GM12872 (cell line): ENCODE data around the gene WDR38.
A peak's percentile ranks its signal among the peaks of the same experiment; 100 is the strongest.

ENCODE experiments used
- CTCF ChIP-seq: IDR thresholded peaks from 3 replicates; pipeline ENCODE4 v1.5.1; 2011; ENCODE audit warnings: low read depth, mild to moderate bottlenecking, low read length, moderate library complexity; ENCODE audit not compliant: insufficient read depth

Gene WDR38, protein sequence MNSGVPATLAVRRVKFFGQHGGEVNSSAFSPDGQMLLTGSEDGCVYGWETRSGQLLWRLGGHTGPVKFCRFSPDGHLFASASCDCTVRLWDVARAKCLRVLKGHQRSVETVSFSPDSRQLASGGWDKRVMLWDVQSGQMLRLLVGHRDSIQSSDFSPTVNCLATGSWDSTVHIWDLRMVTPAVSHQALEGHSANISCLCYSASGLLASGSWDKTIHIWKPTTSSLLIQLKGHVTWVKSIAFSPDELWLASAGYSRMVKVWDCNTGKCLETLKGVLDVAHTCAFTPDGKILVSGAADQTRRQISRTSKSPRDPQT

GRCh38 chr9:124852829-124853531 is at the start of gene WDR38:
Gene WDR38 (plus strand): TSS chr9:124853460. CDS start chr9:124853532, 72 bp downstream.
- TF ChIP-seq CTCF = peak; percentile 82

DNA sequence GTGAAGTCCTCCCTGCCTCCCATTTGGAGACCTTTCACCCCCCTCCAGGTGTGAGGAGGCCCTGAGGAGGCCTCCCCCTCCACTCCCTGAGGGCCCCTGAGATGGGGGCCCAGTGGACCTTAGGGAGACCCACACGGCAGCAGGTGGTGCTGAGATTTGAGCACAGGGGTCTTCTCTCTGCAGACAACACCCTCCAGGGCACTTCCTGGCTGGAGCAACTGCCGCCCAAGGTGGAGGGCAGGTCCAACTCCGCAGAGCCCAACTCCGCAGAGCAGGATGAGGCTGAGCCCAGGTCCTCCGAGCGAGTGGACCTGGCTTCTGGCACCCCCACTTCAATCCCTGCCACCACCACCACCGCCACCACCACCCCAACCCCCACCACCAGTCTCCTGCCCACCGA is 49.3 kb upstream of the WDR38 start:
- TF ChIP-seq CTCF = no peak

GRCh38 chr9:124805186-124805585 is 48.1 kb upstream of the WDR38 start:
- no peak for TF ChIP-seq CTCF

DNA sequence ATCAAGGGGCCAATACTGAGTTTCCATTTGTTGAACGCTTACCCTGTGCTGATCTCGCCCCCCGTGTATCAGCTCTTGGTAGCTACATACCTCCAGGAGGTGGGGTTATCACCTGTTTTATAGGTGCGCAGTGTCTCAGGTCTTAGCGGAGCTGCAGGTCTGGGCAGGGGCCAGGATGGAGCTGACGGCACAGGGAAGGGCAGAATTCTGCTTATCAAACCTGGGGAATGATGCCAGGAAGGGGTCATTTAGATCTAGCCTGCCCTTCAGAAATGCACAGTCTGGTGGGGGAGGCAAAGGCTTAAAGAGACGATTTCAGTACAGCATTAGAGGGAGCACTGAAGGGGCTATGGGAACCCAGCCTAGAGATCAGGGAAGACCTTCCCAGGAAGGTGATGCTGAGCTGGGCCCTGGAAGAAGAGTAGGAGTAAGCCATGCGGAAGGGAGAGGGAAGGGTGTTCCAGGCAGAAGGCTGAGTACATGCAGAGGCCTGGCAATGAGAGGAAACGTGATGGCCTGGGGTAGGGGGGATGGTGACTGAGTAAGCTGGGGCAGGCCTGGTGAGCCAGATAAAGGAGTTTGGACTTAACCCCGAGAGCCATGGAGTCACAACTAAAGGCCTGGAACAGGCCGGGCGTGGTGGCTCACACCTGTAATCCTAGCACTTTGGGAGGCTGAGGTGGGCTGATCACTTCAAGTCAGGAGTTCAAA is 44.9 kb upstream of the WDR38 start:
- TF ChIP-seq CTCF = no peak

DNA sequence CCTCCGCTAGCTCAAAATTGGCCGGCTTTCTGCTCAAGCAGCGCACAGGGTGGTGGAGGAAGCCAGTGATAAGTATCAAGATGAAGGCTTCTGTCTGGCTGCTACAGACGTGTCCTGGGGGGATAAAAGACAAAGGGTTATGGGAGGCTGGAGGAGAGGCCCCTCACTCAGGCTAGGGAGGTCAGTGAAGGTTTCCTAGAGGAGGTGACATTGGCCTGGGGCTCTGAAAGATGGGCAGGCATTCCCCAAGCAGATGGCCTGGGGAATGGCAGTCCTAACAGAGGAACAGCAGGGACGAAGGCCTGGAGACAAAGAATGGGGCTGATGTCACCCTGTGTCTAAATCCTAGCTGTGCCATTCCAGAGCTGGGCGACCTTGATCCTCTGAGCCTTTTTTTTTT is 44.0 kb upstream of the WDR38 start:
- TF ChIP-seq CTCF = no peak

- TF ChIP-seq CTCF = no peak
These were observed 43.3 kb upstream of the WDR38 start for GRCh38 chr9:124809741-124810500.
